ENCODE measurements around the gene RPS13. TPM values are rescaled to one million over a fixed set of nuclear protein-coding genes. Genes with fewer than 3 reads are reported as not detected.
"Not testable (repeated sequence)": the region's sequence is repeated elsewhere in the genome, so short reads cannot be mapped to it uniquely, and the experiment has no call there.

RPS13 gene
- 1,000 to 10,000 TPM; 1,698 to 1,808 (median 1,780) TPM for total RNA-seq

GRCh38 chr11:17077520-17078401 lies at the start of gene RPS13:
RPS13 (minus strand) TSS chr11:17077667; CDS start chr11:17077641, 26 bp downstream.
- H3K4me1 Mint-ChIP-seq (ENCODE audit: low read depth) = peaks cover 34% of the 10 kb centered on the region
- H3K27me3 Mint-ChIP-seq (ENCODE audit: low read depth) = no peaks in the 10 kb centered on the region
- H3K9me3 Mint-ChIP-seq = no peaks in the 10 kb centered on the region
- peak within 1 kb of the TSS; percentile 99 for H3K4me3 Mint-ChIP-seq
- DNase-seq (peak; percentile 89), ATAC-seq (peak; percentile 94 to 96)
- H3K36me3 Mint-ChIP-seq (ENCODE audit: insufficient read depth) = peaks cover 40% of the 10 kb centered on the region

- Mint-ChIP-seq H3K9me3 (no peaks in the 10 kb centered on the region), H3K4me1 (ENCODE audit: low read depth) (no peaks in the 10 kb centered on the region), H3K36me3 (ENCODE audit: insufficient read depth) (peaks cover 19% of the 10 kb centered on the region), H3K27me3 (ENCODE audit: low read depth) (no peaks in the 10 kb centered on the region), H3K4me3 (no peak overlapping the region)
- no peak for ATAC-seq
- DNase-seq = no peak
These were observed 44.5 kb upstream of the RPS13 start for GRCh38 chr11:17121981-17122380.

GRCh38 chr11:17117262-17117661 lies 39.8 kb upstream of the RPS13 start:
- no peaks in the 10 kb centered on the region for H3K9me3 Mint-ChIP-seq
- no peaks in the 10 kb centered on the region for H3K27me3 Mint-ChIP-seq (ENCODE audit: low read depth)
- no peak for DNase-seq
- peaks cover 11% of the 10 kb centered on the region for H3K36me3 Mint-ChIP-seq (ENCODE audit: insufficient read depth)
- H3K4me3 Mint-ChIP-seq = no peak overlapping the region
- no peaks in the 10 kb centered on the region for H3K4me1 Mint-ChIP-seq (ENCODE audit: low read depth)
- no peak for ATAC-seq

- Mint-ChIP-seq H3K9me3 (no peaks in the 10 kb centered on the region), H3K4me1 (ENCODE audit: low read depth) (no peaks in the 10 kb centered on the region), H3K36me3 (ENCODE audit: insufficient read depth) (peaks cover 7% of the 10 kb centered on the region), H3K27me3 (ENCODE audit: low read depth) (no peaks in the 10 kb centered on the region), H3K4me3 (no peak overlapping the region)
- no peak for ATAC-seq
- no peak for DNase-seq
These were observed 38.6 kb upstream of the RPS13 start for GRCh38 chr11:17116117-17116516.

- H3K4me1 Mint-ChIP-seq (ENCODE audit: low read depth); ATAC-seq; H3K4me3 Mint-ChIP-seq; DNase-seq; H3K27me3 Mint-ChIP-seq (ENCODE audit: low read depth); H3K9me3 Mint-ChIP-seq: not testable (repeated sequence)
- H3K36me3 Mint-ChIP-seq (ENCODE audit: insufficient read depth) = peaks cover 19% of the 10 kb centered on the region
These were observed 30.3 kb upstream of the RPS13 start for GRCh38 chr11:17107745-17108144.

GRCh38 chr11:17105404-17106040 lies 28.1 kb upstream of the RPS13 start:
- not testable (repeated sequence) for DNase-seq; H3K4me1 Mint-ChIP-seq (ENCODE audit: low read depth); H3K9me3 Mint-ChIP-seq; H3K4me3 Mint-ChIP-seq; ATAC-seq; H3K27me3 Mint-ChIP-seq (ENCODE audit: low read depth)
- H3K36me3 Mint-ChIP-seq (ENCODE audit: insufficient read depth) = peaks cover 19% of the 10 kb centered on the region

- no peaks in the 10 kb centered on the region for H3K4me1 Mint-ChIP-seq (ENCODE audit: low read depth)
- no peaks in the 10 kb centered on the region for H3K27me3 Mint-ChIP-seq (ENCODE audit: low read depth)
- ATAC-seq = no peak
- H3K36me3 Mint-ChIP-seq (ENCODE audit: insufficient read depth) = peaks cover 21% of the 10 kb centered on the region
- no peak for DNase-seq
- no peak overlapping the region for H3K4me3 Mint-ChIP-seq
- no peaks in the 10 kb centered on the region for H3K9me3 Mint-ChIP-seq
These were observed 25.0 kb upstream of the RPS13 start for GRCh38 chr11:17102462-17102861.

GRCh38 chr11:17098658-17099057 lies 21.2 kb upstream of the RPS13 start:
- no peak for ATAC-seq
- no peaks in the 10 kb centered on the region for H3K4me1 Mint-ChIP-seq (ENCODE audit: low read depth)
- H3K9me3 Mint-ChIP-seq = no peaks in the 10 kb centered on the region
- H3K4me3 Mint-ChIP-seq = no peak overlapping the region
- peaks cover 14% of the 10 kb centered on the region for H3K36me3 Mint-ChIP-seq (ENCODE audit: insufficient read depth)
- no peak for DNase-seq
- no peaks in the 10 kb centered on the region for H3K27me3 Mint-ChIP-seq (ENCODE audit: low read depth)

GRCh38 chr11:17098038-17098437 lies 20.6 kb upstream of the RPS13 start:
- no peaks in the 10 kb centered on the region for H3K9me3 Mint-ChIP-seq
- H3K4me1 Mint-ChIP-seq (ENCODE audit: low read depth) = no peaks in the 10 kb centered on the region
- H3K27me3 Mint-ChIP-seq (ENCODE audit: low read depth) = no peaks in the 10 kb centered on the region
- ATAC-seq (no peak), DNase-seq (no peak)
- H3K36me3 Mint-ChIP-seq (ENCODE audit: insufficient read depth) = peaks cover 12% of the 10 kb centered on the region
- H3K4me3 Mint-ChIP-seq = no peak overlapping the region

GRCh38 chr11:17085976-17086375 lies 8.5 kb upstream of the RPS13 start:
- H3K9me3 Mint-ChIP-seq; H3K27me3 Mint-ChIP-seq (ENCODE audit: low read depth); H3K4me1 Mint-ChIP-seq (ENCODE audit: low read depth); H3K4me3 Mint-ChIP-seq; ATAC-seq; DNase-seq; H3K36me3 Mint-ChIP-seq (ENCODE audit: insufficient read depth): not testable (repeated sequence)

GRCh38 chr11:17077240-17077519 lies 287 bp downstream of the RPS13 start:
- ATAC-seq (peak; percentile 8 to 18), DNase-seq (no peak)
- Mint-ChIP-seq H3K27me3 (ENCODE audit: low read depth) (no peaks in the 10 kb centered on the region), H3K36me3 (ENCODE audit: insufficient read depth) (peaks cover 40% of the 10 kb centered on the region), H3K4me3 (peak overlapping the region; percentile 99), H3K4me1 (ENCODE audit: low read depth) (peaks cover 34% of the 10 kb centered on the region), H3K9me3 (no peaks in the 10 kb centered on the region)

- peaks cover 34% of the 10 kb centered on the region for H3K4me1 Mint-ChIP-seq (ENCODE audit: low read depth)
- ATAC-seq (no peak), DNase-seq (no peak)
- peaks cover 40% of the 10 kb centered on the region for H3K36me3 Mint-ChIP-seq (ENCODE audit: insufficient read depth)
- no peaks in the 10 kb centered on the region for H3K27me3 Mint-ChIP-seq (ENCODE audit: low read depth)
- peak overlapping the region; percentile 99 for H3K4me3 Mint-ChIP-seq
- H3K9me3 Mint-ChIP-seq = no peaks in the 10 kb centered on the region
These were observed 789 bp downstream of the RPS13 start for GRCh38 chr11:17076517-17077239.

- ATAC-seq (no peak), DNase-seq (no peak)
- H3K27me3 Mint-ChIP-seq (ENCODE audit: low read depth) = no peaks in the 10 kb centered on the region
- H3K9me3 Mint-ChIP-seq = no peaks in the 10 kb centered on the region
- peaks cover 34% of the 10 kb centered on the region for H3K4me1 Mint-ChIP-seq (ENCODE audit: low read depth)
- H3K36me3 Mint-ChIP-seq (ENCODE audit: insufficient read depth) = peaks cover 40% of the 10 kb centered on the region
- H3K4me3 Mint-ChIP-seq = peak overlapping the region; percentile 99
These were observed 2.0 kb downstream of the RPS13 start for GRCh38 chr11:17075506-17075905.

GRCh38 chr11:17073370-17074027 lies 4.0 kb downstream of the RPS13 start:
- Mint-ChIP-seq H3K27me3 (ENCODE audit: low read depth) (no peaks in the 10 kb centered on the region), H3K9me3 (no peaks in the 10 kb centered on the region), H3K36me3 (ENCODE audit: insufficient read depth) (peaks cover 40% of the 10 kb centered on the region), H3K4me3 (no peak overlapping the region), H3K4me1 (ENCODE audit: low read depth) (peaks cover 34% of the 10 kb centered on the region)
- ATAC-seq (no peak), DNase-seq (no peak)

Measured in activated T-cell treated with anti-CD3 and anti-CD28 coated beads, Interleukin-2, amount 50 U/mL, for 4 hours (primary cell).